Measurements from ENCODE around the gene ULK1.

Gene ULK1

DNA sequence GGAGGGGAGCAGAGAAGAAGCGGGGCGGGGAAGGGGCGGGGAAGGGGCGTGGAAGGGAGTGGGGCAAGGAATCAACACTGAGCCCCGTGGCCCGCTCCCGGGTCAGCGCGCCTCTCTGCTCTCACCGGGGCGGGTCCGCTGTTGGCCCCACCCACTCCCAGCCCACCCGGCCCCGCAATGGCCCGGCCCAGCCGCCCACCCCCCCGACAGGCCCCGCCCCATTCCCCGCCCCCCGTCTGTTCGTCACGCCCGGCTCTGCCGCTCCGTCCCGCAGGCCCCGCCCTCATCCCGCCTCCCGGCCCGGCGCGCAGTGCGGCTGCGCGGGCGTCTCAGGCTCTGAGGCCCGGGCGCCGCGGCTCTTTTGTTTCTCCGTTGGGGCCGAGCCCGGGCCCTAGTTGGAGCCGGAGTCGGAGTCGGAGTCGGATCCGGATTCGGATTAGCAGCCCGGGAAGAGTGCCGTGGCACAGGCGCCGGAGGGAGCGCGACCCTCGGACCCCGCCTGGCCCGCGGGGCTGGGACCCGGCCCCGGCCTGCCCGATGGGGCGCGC lies at the start of gene ULK1:
Gene ULK1 (plus strand): TSS at position 310 of the 548 bp plus-strand sequence. CDS start 380 bp downstream, outside the sequence.
- peak; percentile 82 for DNase-seq (ENCODE audit: low read depth)

DNA sequence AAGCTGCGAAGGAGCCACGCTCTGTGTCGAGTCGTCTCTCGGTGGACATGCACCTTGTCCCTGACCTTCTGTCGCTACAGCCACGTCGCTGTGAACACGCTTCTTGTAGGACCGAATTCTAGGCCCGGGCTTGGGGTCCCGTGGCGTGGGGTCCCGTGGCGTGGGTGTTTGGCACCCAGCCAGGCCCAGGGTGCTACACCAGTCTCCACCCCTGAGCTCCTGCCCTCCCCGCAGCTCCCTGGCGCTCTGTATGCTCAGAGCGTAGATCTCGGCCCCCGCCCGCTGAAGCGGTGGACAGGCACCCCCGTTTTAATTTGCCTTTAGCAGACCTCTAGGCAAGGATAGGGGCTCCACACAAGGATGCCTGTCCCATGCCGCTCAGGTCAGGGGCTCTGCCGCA lies 49.8 kb upstream of the ULK1 start:
- no peak for DNase-seq (ENCODE audit: low read depth)

DNA sequence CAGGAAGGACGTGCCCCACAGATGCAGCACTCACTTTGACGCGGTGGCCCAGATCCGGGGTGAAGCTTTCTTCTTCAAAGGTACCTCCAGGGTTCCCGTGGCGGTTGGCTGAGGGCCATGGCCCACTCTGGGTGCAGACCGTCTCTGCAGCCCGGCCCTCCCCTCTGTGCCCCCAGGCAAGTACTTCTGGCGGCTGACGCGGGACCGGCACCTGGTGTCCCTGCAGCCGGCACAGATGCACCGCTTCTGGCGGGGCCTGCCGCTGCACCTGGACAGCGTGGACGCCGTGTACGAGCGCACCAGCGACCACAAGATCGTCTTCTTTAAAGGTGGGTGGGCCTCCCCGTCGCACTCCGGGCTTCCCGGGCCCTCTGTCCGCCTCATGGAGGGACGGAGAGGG lies 49.3 kb upstream of the ULK1 start:
- no peak for DNase-seq (ENCODE audit: low read depth)

DNA sequence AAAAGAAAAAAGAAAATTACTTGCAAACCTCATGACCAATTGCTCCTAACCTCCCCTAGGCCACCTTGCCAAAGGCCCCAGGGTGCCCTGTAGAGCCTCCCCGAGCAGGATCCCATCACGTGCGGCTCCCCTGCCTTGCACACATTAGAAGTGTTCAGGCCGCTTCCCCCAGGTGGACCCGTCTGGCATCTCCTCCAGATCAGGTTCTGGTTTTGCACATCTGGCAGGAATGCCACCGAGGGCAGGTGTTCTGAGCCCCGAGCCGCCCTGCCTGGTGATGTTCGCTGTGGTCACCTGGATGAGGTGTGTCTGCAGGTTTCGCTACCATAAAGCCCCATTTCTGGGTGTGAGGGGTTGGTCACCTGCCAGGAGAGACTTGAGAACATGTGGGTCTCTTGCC lies 47.0 kb upstream of the ULK1 start:
- DNase-seq (ENCODE audit: low read depth) = no peak

DNA sequence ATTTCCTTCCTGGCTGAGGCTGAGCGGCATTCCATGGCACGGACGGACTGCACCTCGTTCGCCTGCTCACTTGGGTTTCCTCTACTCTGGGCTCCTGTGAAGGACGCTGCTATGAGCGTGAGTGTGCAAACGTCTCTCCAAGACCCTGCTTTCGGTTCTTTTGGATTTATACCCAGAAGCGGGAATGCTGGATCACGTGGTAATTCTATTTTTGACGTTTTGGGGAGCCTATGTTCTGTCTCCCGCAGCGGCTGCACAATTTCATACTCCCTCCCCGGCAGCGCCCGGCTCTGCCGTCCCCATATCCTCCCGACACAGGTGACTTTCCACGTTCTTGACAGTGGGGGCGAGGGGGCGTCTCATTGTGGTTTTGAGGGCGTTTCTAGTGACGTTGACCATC lies 45.7 kb upstream of the ULK1 start:
- no peak for DNase-seq (ENCODE audit: low read depth)

DNA sequence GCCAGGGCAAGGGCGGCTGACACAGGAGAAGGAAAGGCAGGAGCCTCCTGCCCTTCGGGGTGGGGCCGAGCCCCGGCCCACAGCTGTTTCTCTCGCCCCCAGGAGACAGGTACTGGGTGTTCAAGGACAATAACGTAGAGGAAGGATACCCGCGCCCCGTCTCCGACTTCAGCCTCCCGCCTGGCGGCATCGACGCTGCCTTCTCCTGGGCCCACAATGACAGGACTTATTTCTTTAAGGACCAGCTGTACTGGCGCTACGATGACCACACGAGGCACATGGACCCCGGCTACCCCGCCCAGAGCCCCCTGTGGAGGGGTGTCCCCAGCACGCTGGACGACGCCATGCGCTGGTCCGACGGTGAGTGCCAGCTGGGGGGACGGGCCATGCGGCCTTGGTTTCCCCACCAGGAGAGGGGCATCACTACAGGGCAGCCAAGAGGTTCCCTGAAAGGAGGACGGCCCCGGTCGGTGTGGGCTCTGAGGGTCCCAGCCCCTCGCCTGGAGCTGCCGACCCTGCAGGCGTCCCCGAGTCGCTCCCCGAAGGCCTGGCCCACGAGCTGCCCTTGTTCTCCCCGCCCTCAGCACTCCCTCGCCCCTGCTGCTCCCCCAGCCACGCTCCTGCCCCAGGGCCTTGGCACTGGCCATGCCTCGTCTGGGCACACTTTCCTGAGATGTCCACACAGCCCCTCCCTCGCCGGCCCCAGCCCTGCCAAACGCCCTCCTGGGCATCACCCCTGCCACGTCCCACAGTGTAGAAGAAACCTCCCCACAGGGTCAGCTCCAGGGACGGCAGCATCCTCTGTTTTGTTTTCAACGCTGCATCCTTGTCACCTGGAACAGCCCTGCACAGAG lies 44.5 kb upstream of the ULK1 start:
- no peak for DNase-seq (ENCODE audit: low read depth)

DNA sequence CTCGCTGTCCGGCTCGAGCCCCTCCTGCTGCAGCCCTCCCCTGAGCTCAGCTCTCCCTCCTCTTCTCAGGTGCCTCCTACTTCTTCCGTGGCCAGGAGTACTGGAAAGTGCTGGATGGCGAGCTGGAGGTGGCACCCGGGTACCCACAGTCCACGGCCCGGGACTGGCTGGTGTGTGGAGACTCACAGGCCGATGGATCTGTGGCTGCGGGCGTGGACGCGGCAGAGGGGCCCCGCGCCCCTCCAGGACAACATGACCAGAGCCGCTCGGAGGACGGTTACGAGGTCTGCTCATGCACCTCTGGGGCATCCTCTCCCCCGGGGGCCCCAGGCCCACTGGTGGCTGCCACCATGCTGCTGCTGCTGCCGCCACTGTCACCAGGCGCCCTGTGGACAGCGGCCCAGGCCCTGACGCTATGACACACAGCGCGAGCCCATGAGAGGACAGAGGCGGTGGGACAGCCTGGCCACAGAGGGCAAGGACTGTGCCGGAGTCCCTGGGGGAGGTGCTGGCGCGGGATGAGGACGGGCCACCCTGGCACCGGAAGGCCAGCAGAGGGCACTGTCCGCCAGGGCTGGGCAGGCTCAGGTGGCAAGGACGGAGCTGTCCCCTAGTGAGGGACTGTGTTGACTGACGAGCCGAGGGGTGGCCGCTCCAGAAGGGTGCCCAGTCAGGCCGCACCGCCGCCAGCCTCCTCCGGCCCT lies 43.4 kb upstream of the ULK1 start:
- DNase-seq (ENCODE audit: low read depth) = no peak

DNA sequence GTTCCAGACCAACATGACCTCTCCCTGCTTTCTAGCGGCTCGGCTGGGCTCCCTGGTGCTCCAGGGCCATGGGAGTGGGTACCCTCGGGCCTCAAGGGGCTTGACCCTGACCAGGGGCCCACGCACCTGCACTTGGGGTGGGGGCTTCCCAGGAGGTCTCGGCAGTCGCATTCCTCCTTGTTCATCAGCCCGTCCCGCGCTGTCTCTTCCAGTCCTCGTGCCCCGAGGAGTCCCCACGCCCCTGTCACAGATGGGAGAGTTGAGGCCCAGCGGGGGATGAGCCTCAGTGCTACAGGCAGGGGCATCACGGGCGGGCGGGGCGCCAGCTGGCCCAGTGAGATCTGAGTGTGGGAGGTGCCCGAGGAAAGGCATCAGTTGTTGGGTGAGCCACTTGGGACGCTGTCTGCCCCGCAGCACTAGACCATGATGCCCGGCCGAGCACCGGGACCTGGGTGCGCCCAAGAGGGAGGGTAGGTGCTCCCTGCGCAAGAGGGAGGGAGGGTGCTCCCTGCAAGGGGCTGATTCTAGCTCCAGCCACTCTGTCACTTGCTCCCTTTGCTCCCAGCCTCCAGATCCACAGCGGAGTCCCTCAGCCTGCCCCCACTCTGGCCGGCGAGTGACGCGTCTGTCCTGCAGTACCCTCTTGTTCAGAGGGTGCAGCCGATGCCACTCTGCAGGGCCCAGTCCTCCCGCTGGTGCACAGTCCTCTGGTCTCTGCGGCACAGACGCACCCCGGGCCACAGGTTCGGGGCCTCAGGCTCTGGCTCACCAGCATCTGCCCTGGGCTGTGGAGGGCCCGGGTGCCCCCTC lies 42.5 kb upstream of the ULK1 start:
- DNase-seq (ENCODE audit: low read depth) = no peak

DNA sequence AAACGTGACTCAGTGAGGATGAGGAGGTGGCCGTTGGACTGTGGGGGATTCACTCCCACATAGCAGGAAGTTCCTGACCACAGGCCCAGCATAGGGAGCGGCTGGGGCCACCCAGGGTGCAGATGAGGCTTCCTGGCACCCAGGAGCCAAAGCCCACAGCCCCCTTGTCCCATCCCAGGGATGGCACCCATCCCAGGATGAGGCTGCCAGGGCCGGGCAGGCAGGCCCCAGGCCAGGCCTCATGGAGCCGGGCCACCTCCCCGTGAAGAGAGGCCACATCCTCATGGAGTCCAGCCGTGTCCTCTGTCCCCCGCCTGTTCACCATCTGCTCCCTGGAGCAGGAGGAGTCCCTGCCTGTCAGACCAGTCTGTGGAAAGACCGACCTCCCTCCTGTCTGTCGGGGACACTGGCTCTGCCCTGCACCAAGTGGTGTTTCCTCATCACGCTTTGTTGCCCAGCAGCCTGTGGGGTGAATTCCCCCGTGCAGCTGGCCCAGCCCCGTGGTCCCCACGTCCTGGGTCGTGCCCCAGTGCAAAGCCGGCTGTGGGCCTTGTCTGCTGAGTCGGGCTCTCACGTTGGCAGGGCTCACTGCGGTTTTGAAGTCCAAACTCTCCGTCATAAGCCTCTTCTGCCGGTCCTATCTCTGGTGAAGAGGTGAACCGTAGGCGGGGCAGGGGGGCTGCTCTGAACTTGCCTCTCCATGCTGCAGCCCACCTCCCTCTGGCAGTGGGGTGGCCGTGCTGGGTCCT lies 41.7 kb upstream of the ULK1 start:
- no peak for DNase-seq (ENCODE audit: low read depth)

DNA sequence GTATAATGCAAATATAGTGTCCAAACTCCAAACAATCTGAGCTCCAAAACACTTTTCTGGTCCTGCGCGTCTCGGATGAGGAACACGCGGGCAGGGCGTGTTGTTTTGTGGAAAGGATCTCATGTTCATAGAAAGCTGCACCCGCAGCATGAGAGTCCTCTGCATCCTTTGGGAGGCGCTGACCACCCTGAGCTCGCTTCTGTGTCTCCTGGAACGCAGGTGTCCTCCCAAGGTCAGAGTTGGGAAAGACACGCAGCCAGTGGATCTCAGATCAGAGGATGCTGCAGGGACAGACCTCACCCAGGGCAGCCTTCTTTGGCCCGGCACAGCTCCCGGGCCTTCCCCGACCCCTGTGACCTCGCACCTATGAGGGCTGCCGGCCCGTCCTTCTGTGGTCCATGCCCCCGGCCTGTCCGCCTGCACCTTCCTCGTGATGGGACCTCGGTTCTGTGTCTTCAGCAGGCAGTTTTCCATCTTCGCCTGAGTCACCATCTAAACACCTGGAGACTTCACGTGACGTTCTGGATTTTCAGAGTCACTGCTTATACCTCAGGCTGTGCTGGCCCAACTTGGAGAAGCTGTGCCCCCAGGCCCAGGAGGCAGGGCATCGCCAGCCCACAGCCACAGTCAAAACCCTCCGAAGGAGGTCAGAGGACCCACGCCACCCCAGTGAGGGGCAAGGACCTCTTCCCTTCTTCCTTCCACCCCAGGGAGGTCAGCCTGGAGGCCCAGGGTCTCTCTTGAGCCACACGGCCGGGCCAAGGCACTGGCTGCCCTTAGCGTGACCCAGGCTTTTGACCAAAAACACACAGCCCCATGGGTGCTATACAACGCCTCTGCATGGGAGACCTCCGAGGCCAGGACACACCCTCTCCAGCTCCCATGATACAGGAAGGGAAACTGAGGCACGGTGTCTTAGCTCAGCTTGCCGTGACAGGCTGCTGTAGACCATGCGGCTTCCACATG lies 40.3 kb upstream of the ULK1 start:
- no peak for DNase-seq (ENCODE audit: low read depth)

DNA sequence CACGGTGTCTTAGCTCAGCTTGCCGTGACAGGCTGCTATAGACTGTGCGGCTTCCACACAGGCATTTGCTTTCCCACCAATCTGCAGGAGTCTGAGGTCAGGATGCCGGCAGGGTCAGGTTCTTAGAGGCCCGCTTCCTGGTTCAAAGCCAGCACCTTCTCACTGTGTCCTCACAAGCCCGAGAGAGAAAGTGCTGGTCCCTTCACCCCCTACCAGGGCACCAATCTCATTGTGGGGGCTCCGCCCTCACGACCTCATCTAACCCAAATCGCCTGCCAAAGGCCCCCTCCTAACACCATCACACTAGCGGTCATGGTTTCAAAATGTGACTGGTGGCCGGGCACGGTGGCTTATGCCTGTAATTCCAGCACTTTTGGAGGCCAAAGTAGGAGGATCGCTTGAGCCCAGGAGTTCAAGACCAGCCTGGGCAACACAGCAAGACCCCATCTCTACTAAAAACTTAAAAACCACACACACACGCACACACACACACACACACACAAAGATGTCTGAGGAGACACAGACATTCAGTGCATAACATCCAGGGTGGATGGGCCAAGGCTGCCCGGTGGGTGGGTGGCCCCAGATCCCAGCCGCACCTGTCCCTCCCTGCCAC lies 39.5 kb upstream of the ULK1 start:
- DNase-seq (ENCODE audit: low read depth) = no peak

DNA sequence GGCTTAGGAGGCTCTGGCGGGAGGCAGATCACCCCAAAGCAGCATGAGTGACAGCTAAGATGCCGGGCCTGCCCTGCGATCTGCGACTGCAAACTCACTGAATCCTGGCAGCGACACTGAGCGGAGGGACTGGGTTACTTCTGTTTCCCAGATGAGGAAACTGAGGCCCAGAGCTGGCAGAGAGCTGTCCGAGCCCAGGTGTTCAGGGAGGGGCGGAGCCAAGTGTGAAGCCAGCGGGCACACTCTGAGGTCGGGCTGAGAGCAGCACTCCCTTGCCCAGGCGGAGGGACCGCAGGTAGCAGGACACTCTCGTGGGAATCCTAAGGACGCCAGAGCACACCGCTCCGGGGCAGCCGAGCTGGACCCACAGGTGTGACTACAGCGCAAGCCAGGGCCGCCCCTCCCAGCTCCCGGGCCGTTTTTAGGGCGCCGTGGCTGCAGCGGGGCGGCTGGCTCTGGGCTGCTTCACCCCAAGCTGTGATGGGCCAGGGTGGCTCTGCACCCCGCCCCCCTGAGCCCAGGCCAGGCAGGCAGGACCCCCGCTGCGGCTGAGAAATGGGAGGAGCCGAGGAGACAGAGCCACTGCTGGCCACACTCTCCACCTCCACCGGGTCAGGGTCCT lies 38.8 kb upstream of the ULK1 start:
- DNase-seq (ENCODE audit: low read depth) = no peak

DNA sequence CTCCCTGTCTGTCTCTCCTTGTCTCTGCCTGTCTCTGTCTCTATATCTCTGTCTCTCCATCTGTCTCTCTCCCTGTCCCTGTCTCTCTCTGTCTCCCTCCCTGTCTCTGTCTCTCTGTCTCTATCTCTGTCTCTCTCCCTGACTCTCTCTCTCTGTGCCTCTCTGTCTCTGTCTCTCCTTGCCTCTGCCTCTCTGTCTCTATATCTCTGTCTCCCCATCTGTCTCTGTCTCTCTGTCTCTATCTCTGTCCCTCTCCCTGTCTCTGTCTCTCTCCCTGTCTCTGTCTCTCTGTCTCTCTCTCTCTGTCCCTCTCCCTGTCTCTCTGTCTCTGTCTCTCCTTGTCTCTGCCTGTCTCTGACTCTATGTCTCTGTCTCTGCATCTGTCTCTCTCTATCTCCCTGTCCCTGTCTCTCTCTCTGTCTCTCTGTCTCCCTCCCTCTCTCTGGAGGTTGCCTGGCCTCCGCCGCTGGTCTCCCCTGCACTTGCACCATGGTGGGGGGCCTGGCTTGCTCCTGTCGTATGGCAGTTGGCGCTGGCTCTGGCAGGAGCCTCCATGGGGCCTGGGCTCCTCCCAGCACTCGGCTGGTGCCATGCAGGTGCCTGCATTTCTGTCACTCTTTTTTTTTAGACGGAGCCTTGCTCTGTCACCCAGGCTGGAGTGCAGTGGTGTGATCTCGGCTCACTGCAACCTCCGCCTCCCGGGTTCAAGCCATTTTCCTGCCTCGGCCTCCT lies 37.9 kb upstream of the ULK1 start:
- DNase-seq (ENCODE audit: low read depth) = no peak

DNA sequence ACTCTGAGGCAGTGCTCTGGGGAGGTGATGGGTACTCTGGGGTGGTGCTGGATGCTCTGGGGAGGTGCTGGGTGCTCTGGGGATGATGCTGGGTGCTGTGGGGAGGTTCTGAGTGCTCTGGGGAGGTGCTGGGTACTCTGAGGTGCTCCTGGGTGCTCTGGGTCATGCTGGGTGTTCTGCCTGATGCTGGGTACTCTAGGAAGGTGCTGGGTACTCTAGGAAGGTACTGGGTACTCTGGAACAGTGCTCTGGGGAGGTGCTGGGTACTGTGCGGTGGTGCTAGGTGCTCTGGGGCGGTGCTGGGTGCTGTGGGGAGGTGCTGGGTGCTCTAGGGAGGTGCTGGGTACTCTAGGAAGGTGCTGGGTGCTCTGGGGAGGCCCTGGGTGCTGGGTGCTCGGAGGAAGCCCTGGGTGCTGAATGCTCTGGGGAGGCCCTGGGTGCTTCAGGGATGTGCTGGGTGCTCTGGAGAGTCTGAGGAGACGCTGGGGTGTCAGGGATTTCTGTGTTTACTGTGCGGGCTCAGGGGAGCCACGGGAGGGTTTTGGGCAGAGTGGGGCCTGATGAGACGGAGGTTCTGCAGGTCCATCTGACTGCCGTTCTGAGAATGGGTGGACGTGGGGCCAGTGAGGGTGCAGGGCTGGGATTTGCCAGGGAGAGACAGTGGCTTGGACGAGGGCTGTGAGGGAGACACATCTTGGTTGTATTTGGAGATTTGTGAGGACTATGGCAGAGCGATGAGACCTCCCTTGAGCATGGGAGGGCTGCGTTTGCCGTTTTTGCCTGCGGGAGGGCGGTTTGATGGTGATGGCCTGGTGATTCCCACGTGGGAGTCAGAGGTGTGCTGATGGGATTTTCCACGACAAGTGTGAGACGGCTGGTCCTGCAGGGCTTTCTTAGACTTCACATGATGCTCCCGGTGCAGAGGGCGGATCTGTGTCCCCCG lies 36.2 kb upstream of the ULK1 start:
- no peak for DNase-seq (ENCODE audit: low read depth)

DNA sequence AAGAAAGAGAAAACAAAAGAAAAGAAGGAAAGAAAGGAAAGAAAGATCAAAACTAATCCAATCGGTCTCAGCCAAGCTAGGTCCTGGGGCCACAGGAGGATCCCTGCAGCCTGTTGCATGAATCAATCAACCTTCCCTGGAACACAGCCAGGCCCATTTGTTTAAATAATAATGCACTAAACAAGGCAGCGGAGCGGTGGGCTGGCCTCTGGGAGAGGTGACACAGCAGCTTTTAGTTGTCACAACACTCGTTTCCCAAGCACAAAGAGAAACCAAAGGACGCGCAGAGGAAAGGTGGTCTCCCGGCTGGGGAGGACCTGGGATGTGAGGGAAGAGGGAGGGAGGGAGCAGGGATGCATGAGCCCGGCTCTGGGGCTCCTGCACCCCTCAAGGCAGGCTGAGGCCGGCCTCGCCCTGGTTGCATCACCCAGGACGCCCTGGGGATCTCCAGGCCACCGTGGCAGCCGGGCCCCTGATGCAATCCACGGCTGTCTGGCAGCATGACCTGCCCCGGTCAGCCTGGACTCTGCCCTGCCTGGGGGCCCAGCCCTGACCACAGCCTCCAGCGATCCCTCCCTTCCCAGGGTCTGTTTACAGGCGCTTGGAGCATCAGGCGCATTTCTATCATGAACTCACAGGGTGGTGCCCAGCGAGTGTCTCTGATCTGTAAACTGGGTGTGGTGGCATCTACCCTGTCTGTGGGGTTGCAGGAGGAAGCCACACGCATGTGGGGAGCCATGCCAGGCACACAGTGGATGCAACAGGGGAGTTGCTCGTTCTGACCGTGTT lies 33.8 kb upstream of the ULK1 start:
- no peak for DNase-seq (ENCODE audit: low read depth)

DNA sequence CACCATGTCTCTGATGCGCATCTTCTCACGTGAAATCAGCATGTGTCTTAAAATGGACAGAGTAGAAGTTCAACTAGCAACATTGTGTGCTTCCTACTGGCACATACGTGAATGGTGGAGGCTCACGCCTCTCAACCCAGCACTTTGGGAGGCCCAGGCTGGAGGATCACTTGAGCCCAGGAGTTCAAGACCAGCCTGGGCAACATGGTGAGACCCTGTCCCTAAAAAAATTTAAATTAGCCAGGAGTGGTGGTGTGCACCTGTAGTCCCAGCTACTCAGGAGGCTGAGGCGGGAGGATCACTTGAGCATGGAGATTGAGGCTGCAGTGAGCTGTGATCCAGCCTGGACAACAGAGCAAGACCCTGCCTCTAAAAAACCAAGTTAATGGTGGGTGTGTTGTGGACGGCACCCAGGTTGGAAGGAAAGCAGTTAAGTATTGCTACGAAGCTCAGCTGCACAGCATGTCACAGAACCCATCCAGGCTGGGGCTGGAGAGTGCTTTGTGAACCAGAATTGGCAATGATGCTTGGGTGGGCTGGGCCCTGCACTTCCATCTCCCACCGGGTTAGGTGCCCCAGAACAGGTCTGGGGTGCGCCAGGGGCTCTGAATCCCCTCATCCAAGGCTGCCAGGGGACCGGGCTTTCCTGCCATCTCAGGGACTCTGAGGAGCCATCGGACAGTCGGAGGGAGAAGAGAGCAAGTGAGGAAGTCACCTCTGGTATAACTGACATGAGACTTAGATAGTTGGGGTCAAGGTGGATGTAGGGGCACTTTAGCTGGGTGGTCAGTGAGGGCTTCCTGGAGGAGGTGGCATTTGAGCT lies 33.0 kb upstream of the ULK1 start:
- DNase-seq (ENCODE audit: low read depth) = no peak
